Measurements from ENCODE around the gene FASLG.
"Not testable (repeated sequence)": the region's sequence is repeated elsewhere in the genome, so short reads cannot be mapped to it uniquely, and the experiment has no call there.

FASLG gene

GRCh38 chr1:172686143-172686542, 27.2 kb downstream of the FASLG start:
- DNase-seq (ENCODE audit: low read depth, low spot score) = no peak
- in situ Hi-C loops (cut with HindIII; ENCODE audit: low sequenced_read_pairs) = no loop called here
- H3K4me3 ChIP-seq (ENCODE audit: low read depth, low read length) = no peak overlapping the region
- TF ChIP-seq CTCF (IDR thresholded peaks at IDR 0.05; ENCODE audit: low read depth, low read length) = no peak

- H3K4me3 ChIP-seq (ENCODE audit: low read depth, low read length); DNase-seq (ENCODE audit: low read depth, low spot score); in situ Hi-C loops (cut with HindIII; ENCODE audit: low sequenced_read_pairs): not testable (repeated sequence)
These were observed 29.7 kb downstream of the FASLG start for GRCh38 chr1:172688428-172689085.

- DNase-seq (ENCODE audit: low read depth, low spot score); in situ Hi-C loops (cut with HindIII; ENCODE audit: low sequenced_read_pairs); H3K4me3 ChIP-seq (ENCODE audit: low read depth, low read length): not testable (repeated sequence)
These were observed 32.0 kb downstream of the FASLG start for GRCh38 chr1:172690925-172691324.

GRCh38 chr1:172697534-172698002, 38.7 kb downstream of the FASLG start:
- no peak for TF ChIP-seq CTCF (IDR thresholded peaks at IDR 0.05; ENCODE audit: low read depth, low read length)
- no peak overlapping the region for H3K4me3 ChIP-seq (ENCODE audit: low read depth, low read length)
- in situ Hi-C loops (cut with HindIII; ENCODE audit: low sequenced_read_pairs) = no loop called here
- no peak for DNase-seq (ENCODE audit: low read depth, low spot score)

GRCh38 chr1:172698224-172698623, 39.3 kb downstream of the FASLG start:
- no peak overlapping the region for H3K4me3 ChIP-seq (ENCODE audit: low read depth, low read length)
- in situ Hi-C loops (cut with HindIII; ENCODE audit: low sequenced_read_pairs) = no loop called here
- DNase-seq (ENCODE audit: low read depth, low spot score) = no peak
- no peak for TF ChIP-seq CTCF (IDR thresholded peaks at IDR 0.05; ENCODE audit: low read depth, low read length)

- DNase-seq (ENCODE audit: low read depth, low spot score) = peak; percentile 71
- no peak for TF ChIP-seq CTCF (IDR thresholded peaks at IDR 0.05; ENCODE audit: low read depth, low read length)
- no peak overlapping the region for H3K4me3 ChIP-seq (ENCODE audit: low read depth, low read length)
- in situ Hi-C loops (cut with HindIII; ENCODE audit: low sequenced_read_pairs) = no loop called here
These were observed 40.2 kb downstream of the FASLG start for GRCh38 chr1:172699111-172699510.

- H3K4me3 ChIP-seq (ENCODE audit: low read depth, low read length) = no peak overlapping the region
- DNase-seq (ENCODE audit: low read depth, low spot score) = no peak
- in situ Hi-C loops (cut with HindIII; ENCODE audit: low sequenced_read_pairs) = no loop called here
- no peak for TF ChIP-seq CTCF (IDR thresholded peaks at IDR 0.05; ENCODE audit: low read depth, low read length)
These were observed 40.9 kb downstream of the FASLG start for GRCh38 chr1:172699695-172700227.
